ELR (cell line): ENCODE measurements around the gene PCP2.

Experiments
- DNase-seq: peaks from one replicate; pipeline ENCODE4 v3.0.0-alpha.2; 2015; ENCODE audit warnings: low read depth

The PCP2 gene

DNA sequence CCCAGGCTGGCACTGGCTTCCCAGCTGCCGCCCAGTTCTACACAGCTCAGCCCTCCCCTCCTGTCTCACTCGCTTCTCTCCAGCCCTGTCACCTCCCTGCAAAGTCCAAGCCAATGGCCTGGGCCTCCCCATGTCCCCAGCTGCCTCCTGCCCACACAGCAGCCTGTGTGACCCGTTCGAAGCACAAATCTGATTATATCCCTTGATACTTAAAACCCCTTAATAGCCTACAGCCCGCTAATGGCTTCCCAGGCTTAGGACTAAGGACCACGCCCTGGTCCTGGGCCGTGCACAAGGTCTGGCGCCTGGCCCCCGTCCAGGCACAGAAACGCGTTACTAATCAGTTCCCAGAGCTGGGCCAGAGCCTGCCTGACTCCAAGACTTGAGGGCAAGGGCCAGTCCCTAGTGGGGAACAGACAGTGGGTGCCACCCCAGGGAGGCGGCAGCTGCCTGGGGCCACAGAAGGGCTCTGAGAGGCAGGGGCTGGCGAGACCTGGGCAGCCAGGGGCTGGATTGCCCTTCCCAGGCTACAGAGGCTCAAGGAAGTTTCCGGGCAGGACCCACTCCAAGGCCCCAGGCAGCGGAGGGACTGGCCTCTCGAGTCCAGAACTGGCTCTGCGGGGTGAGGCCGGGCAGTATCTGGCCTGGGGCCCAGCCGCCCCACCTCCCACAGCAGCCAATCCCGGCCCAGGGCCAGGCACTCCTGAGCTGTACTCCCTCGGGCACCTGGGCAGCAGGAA lies 14.6 kb downstream of the PCP2 start:
- no peak for DNase-seq

DNA sequence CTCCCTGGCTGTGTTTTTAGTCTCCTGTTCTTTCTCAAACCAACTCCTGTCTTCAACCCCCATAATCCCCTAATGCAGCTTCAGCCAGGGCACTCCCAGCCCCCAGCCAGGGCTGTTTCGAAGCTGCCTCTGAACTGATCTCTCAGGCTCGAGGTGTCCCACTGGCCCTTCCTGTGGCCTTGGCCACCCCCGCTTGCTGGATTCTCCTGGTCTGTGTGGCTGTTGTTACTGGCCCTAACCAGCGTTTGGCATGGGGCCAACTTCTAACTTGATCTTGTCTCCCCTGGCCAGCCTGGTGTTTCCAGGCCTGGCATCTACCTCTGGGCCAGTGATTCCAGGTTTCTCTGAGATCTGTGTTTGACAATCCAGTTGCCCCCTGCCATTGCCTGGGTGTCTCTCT lies 15.2 kb downstream of the PCP2 start:
- DNase-seq = no peak

DNA sequence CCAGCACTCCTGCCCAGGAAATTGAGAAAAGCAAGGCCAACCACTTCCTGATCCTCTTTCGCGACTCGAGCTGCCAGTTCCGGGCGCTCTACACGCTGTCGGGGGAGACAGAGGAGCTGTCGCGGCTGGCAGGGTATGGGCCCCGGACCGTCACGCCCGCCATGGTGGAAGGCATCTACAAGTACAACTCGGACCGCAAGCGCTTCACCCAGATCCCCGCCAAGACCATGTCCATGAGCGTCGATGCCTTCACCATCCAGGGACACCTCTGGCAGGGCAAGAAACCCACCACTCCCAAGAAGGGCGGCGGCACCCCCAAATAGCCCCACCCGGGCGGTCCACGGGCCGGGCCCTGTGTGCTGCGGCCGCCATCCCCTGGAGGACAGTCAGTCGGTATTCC lies 15.8 kb downstream of the PCP2 start:
- no peak for DNase-seq

DNA sequence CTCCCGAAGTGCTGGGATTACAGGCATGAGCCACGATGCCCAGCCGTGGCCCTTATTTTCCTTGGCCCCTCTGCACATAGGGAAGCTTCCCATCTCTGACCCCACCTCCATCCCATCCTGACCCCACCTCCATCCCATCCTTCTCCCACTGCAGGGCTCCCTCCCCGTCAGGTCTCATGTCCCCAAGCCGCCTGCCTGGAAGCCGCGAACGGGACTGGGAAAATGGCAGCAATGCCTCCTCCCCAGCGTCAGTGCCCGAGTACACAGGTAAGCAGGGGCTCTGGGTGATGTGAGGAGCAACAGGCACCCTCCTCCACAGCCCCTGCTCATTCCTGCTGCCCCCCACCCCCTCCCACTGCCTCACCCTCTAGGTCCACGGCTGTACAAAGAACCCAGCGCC lies 16.3 kb downstream of the PCP2 start:
- no peak for DNase-seq

DNA sequence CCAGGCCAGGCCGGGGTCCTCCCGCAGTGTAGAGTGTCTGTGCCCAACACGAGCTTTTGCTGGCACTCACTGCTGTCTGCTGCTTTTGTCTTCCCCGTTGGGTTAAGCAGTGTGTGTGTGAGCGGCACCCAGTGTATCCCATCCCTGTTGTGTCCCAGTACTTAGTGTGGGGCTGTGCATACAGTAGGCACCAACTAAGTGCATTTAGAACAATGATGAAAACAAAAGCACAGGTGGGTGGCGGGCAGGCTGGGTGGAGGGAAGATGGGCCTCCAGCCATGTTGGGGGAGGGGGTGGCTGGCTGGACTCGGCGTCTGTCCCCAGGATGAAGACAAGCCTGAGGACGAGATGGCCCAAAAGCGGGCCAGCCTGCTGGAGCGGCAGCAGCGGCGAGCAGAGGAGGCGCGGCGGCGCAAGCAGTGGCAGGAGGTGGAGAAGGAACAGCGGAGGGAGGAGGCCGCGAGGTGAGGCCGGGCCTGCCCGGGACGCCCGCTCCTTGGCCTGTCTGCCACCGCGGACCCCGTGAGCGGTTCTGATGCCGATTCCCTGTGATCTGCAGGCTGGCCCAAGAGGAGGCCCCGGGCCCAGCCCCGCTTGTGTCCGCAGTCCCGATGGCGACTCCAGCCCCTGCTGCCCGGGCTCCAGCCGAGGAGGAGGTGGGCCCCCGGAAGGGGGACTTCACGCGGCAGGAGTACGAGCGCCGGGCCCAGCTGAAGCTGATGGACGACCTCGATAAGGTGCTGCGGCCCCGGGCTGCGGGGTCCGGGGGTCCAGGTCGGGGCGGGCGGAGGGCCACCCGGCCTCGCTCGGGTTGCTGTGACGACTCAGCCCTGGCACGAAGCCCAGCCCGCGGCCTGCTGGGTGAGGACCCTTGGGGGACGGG lies 18.4 kb downstream of the PCP2 start:
- no peak for DNase-seq

GRCh38 chr19:7612282-7613274 lies 20.9 kb downstream of the PCP2 start:
- DNase-seq = no peak

- no peak for DNase-seq
Measured at GRCh38 chr19:7611541-7612279, 21.8 kb downstream of the PCP2 start.

DNA sequence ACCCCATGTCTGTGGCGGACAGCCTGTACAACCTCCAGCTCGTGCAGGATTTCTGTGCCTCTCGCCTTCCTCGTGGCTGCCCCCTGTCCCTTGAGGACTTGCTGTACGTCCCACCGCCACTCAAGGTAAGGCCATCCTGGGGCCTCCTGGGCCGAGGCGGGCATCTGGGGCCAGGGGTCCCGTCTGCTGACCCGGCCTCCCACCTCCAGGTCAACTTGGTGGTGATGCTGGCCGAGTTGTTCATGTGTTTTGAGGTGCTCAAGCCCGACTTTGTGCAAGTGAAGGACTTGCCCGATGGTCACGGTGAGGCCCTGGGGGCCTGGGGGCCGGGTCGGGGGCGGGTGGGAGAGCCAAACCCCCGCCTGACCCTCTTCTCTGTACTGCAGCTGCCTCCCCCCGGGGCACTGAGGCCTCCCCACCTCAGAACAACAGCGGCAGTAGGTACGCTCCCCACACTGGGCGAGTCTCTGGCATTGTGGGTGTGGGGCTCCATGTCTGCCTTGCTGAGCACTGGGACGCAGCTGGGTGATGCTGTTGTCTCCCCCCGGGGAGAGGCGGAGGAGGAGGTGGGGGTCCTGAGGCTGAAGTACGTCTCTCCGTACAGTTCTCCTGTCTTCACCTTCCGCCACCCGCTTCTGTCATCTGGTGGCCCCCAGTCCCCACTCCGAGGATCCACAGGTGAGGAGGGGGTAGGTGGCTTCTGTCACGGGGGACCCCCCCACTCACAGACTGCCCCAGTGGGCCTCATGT lies 22.9 kb downstream of the PCP2 start:
- DNase-seq = no peak

DNA sequence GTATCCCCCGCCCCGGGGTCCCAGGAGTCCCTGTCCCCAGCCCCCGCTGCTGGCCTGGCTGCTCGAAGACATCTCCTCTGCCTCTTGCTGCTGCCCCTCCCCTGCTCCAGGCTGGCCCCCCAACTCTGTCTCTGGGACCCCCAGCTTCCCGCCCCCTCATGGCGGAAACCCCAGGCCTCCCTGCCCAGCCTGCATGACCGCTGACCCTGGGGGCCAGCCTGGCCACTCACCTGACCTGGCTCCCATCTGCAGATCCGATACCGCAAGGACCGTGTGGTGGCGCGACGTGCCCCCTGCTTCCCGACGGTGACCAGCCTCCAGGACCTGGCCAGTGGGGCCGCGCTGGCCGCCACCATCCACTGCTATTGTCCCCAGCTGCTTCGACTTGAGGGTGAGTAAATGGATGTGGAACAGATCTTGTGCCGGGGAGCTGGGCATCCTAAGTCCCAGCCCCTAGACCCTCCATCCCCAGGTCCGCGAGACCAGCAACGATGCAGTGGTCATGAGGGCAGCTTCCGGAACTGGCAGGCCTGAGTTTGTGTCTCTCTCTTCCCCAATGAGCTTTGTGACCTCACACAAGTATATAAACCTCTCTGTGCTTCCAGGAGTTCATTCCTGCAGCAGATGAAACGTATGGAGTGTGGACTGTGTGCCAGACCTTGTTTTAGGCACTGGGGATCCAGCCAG lies 25.5 kb downstream of the PCP2 start:
- DNase-seq = no peak

- DNase-seq = no peak
Measured at GRCh38 chr19:7607212-7607873, 26.2 kb downstream of the PCP2 start.

- no peak for DNase-seq
Measured at GRCh38 chr19:7606289-7606688, 27.2 kb downstream of the PCP2 start.

- DNase-seq = peak; percentile 60
Measured at GRCh38 chr19:7605490-7606222, 27.9 kb downstream of the PCP2 start.

GRCh38 chr19:7603919-7604318 lies 29.6 kb downstream of the PCP2 start:
- DNase-seq = no peak

DNA sequence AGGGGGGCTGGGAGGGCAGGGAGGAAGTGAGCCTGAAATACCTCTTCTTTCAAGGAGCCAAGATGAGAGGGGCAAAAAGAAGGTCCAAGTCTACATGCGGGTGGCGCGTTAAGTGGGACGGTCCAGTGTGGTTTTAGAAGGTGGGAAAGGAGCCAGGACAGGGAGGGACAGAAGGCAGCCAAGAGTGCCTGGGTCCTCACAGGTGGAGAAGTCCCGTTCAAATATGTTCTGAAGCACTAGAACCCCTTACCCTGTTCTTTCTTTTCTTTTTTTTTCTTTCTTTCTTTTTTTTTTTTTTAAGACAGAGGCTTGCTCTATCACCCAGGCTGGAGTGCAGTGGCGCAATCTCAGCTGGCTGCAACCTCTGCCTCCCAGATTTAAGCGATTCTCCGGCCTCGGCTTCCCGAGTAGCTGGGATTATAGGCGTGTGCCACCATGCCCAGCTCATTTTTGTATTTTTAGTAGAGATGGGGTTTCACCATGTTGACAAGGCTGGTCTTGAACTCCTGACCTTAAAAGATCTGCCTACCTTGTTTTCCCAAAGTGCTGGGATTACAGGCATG lies 30.5 kb downstream of the PCP2 start:
- DNase-seq = no peak

DNA sequence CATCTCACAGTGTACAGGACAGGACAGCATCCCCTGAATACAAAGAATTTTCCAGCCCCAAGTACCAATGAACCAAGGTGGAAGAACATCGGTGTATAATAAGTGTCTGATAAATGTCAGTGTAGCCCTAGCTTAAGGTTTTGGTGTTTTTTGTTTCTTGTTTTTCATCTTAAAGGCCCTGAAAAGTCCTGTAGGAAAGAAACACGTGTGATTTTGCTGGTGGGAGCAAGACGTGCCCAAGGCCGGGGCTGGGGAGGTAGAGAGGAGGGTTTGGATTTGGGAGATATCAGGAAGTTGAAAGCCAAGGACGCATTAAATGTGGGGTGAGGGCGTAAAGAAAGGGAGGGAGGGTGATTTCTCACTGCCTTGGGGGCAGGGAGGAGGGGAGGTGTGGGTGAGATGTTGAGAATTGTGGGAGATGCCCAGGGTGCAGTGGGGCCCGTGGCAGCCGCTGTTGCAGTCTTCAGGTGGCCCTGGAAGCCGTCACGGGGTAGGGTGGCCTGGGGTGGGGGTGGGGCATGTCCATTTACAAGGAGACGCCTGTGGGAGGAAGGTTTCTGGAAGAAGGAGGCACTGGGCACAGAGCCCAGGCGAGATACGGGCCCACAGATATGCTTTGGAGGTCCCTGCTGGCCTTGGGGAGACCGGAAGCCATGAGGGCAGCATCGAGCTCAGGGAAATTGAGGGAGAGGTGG lies 31.1 kb downstream of the PCP2 start:
- DNase-seq = no peak

DNA sequence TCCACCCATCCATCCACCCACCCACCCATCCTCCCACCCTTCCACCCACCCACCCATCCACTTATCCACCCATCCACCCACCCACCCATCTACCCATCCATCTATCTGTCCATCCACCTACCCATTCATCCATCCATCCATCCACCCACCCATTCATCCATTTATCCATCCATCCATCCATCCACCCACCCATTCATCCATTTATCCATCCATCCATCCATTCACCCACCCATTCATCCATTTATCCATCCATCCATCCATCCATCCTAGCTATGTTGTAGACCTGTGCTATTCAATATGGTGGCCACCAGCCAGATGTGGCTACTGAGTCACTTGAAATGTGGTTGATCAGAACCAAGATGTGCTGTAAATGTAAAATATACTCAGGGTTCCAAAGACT lies 32.8 kb downstream of the PCP2 start:
- no peak for DNase-seq

DNA sequence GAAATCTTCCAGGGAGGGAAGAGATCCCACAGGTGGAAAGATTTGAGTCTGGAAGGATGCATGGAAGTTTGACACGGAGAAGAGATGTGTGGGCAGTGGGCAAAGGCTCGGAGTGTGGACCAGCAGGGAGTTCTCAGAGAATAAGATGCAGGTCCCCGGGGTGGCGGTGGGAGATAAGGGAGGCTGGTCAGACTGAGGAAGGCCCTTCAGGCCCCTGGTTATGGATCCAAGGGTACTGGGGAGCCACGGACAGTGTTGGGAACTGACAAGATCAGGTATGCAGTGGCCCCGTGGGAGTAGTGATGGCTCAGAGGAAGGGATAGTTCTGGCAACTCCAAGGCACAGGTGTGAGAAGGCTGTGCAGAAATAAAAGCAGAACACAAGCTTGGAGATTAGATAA lies 35.3 kb downstream of the PCP2 start:
- no peak for DNase-seq

DNA sequence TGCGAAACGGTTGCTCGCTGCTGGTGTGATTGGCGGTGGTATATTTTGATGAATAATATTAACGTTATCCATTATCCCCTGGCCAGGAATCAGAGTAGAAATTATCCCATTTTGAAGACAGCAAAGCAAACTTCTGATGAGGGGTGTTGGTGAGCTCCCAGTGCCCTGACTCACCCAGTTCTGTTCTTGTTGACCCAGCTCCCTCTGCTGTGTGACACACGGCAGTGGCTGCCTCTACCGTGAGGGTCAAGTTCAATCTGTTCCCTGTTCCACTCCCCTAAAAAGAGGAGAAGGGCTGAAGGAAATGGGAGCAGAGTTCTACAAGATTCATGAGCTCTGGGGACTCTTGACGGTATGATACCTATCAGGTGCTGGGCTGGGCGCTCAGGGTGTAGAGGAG lies 35.8 kb downstream of the PCP2 start:
- peak; percentile 18 for DNase-seq
